ENCODE data around the gene QRICH2. TPM values are rescaled to one million over a fixed set of nuclear protein-coding genes. Genes with fewer than 3 reads are reported as not detected.

QRICH2 gene
- total RNA-seq, 1 experiment from 2014 or later: 1.5 TPM

GRCh38 chr17:76304226-76305134 lies 3.6 kb downstream of the QRICH2 start:
- POLR2A ChIA-PET: no interaction called here
- H3K36me3 ChIP-seq (ENCODE audit: control insufficient read depth, insufficient read depth, low read length): no peaks in the 10 kb centered on the region
- BruUV-seq (replicated peaks): no TSS peak
- intact Hi-C loops (cut with micrococcal nuclease; ENCODE audit: unreplicated experiment): no loop called here
- Mint-ChIP-seq H3K4me1 (ENCODE audit: low read depth, unreplicated experiment) (peaks cover 6% of the 10 kb centered on the region), H3K27me3 (ENCODE audit: insufficient read depth, unreplicated experiment) (no peaks in the 10 kb centered on the region), H3K9me3 (ENCODE audit: unreplicated experiment) (no peaks in the 10 kb centered on the region), H3K36me3 (ENCODE audit: insufficient read depth, unreplicated experiment) (peaks cover 22% of the 10 kb centered on the region), H3K27ac (ENCODE audit: unreplicated experiment) (no peak overlapping the region), H3K4me3 (ENCODE audit: unreplicated experiment) (no peak overlapping the region)
- H3K27me3 ChIP-seq (replicated peaks; ENCODE audit: control insufficient read depth, insufficient read depth, low read length): no peaks in the 10 kb centered on the region
- no peak overlapping the region for H3K4me3 ChIP-seq (ENCODE audit: low read depth, low read length)
- no peak for TF ChIP-seq CTCF (IDR thresholded peaks at IDR 0.05; ENCODE audit: insufficient read depth in 1 of 2, low read depth in 1 of 2, low read length in 1 of 2, severe bottlenecking in 1 of 2, unreplicated experiment in 1 of 2)
- no peaks in the 10 kb centered on the region for H3K4me1 ChIP-seq
- no peaks in the 10 kb centered on the region for H3K9me3 ChIP-seq
- no peak for DNase-seq
- CTCF ChIA-PET: interaction anchor here (0.6 to 2.5 kb wide), 7 partner anchors 9 to 238 kb away, joined by 3 to 21 read pairs (median 4); no protein-coding TSS in a partner anchor

GRCh38 chr17:76297436-76297835 lies 10.6 kb downstream of the QRICH2 start:
- Mint-ChIP-seq H3K27ac (ENCODE audit: unreplicated experiment) (no peak overlapping the region), H3K27me3 (ENCODE audit: insufficient read depth, unreplicated experiment) (no peaks in the 10 kb centered on the region), H3K36me3 (ENCODE audit: insufficient read depth, unreplicated experiment) (no peaks in the 10 kb centered on the region), H3K9me3 (ENCODE audit: unreplicated experiment) (no peaks in the 10 kb centered on the region), H3K4me1 (ENCODE audit: low read depth, unreplicated experiment) (no peaks in the 10 kb centered on the region), H3K4me3 (ENCODE audit: unreplicated experiment) (no peak overlapping the region)
- ChIA-PET POLR2A (no interaction called here), CTCF (interaction anchor here (0.9 to 1.9 kb wide), 2 partner anchors 18 to 101 kb away, joined by 5 to 6 read pairs; no protein-coding TSS in a partner anchor)
- H3K27me3 ChIP-seq (replicated peaks; ENCODE audit: control insufficient read depth, insufficient read depth, low read length): no peaks in the 10 kb centered on the region
- no peaks in the 10 kb centered on the region for H3K9me3 ChIP-seq
- DNase-seq: no peak
- TF ChIP-seq CTCF (IDR thresholded peaks at IDR 0.05; ENCODE audit: insufficient read depth in 1 of 2, low read depth in 1 of 2, low read length in 1 of 2, severe bottlenecking in 1 of 2, unreplicated experiment in 1 of 2): no peak
- H3K36me3 ChIP-seq (ENCODE audit: control insufficient read depth, insufficient read depth, low read length): no peaks in the 10 kb centered on the region
- no peak overlapping the region for H3K4me3 ChIP-seq (ENCODE audit: low read depth, low read length)
- no peaks in the 10 kb centered on the region for H3K4me1 ChIP-seq
- no TSS peak for BruUV-seq (replicated peaks)
- intact Hi-C loops (cut with micrococcal nuclease; ENCODE audit: unreplicated experiment): no loop called here

- no peak for TF ChIP-seq CTCF (IDR thresholded peaks at IDR 0.05; ENCODE audit: insufficient read depth in 1 of 2, low read depth in 1 of 2, low read length in 1 of 2, severe bottlenecking in 1 of 2, unreplicated experiment in 1 of 2)
- H3K4me1 ChIP-seq: no peaks in the 10 kb centered on the region
- no peak overlapping the region for H3K4me3 Mint-ChIP-seq (ENCODE audit: unreplicated experiment)
- intact Hi-C loops (cut with micrococcal nuclease; ENCODE audit: unreplicated experiment): no loop called here
- no peaks in the 10 kb centered on the region for H3K36me3 ChIP-seq (ENCODE audit: control insufficient read depth, insufficient read depth, low read length)
- ChIA-PET CTCF (interaction anchor here (0.9 to 1.9 kb wide), 2 partner anchors 17 to 101 kb away, joined by 5 to 6 read pairs; no protein-coding TSS in a partner anchor), POLR2A (no interaction called here)
- H3K27ac Mint-ChIP-seq (ENCODE audit: unreplicated experiment): no peak overlapping the region
- H3K36me3 Mint-ChIP-seq (ENCODE audit: insufficient read depth, unreplicated experiment): no peaks in the 10 kb centered on the region
- BruUV-seq (replicated peaks): no TSS peak
- H3K4me3 ChIP-seq (ENCODE audit: low read depth, low read length): no peak overlapping the region
- no peaks in the 10 kb centered on the region for H3K9me3 ChIP-seq
- H3K4me1 Mint-ChIP-seq (ENCODE audit: low read depth, unreplicated experiment): no peaks in the 10 kb centered on the region
- H3K9me3 Mint-ChIP-seq (ENCODE audit: unreplicated experiment): no peaks in the 10 kb centered on the region
- H3K27me3 Mint-ChIP-seq (ENCODE audit: insufficient read depth, unreplicated experiment): no peaks in the 10 kb centered on the region
- H3K27me3 ChIP-seq (replicated peaks; ENCODE audit: control insufficient read depth, insufficient read depth, low read length): no peaks in the 10 kb centered on the region
- DNase-seq: no peak
Measured at GRCh38 chr17:76296889-76297288, 11.2 kb downstream of the QRICH2 start.

Data from Caco-2 (cell line).